PC-9 (cell line): ENCODE results near the gene FGF3.

Experiments used
- CTCF ChIP-seq: fragments of 200-600 bp; sonication (generic); conservative IDR thresholded peaks from 2 replicates; pipeline ENCODE4 v1.6.1; 2017; ENCODE audit warnings: mixed run types, antibody characterized with exemption, mild to moderate bottlenecking, moderate library complexity
- EZH2 ChIP-seq: fragments of 200-600 bp; sonication (generic); IDR thresholded peaks from 2 replicates; pipeline ENCODE4 v1.8.0; 2017; ENCODE audit warnings: antibody characterized with exemption, low read depth

GRCh38 chr11:69804769-69805508, 14.3 kb downstream of the FGF3 start:
- no peak for TF ChIP-seq CTCF
- TF ChIP-seq EZH2 = no peak
